Right renal pelvis (tissue), 4 donors: Measurements from ENCODE around the gene TMBIM6. TPM values are rescaled to one million over a fixed set of nuclear protein-coding genes. Genes with fewer than 3 reads are reported as not detected.

ENCODE experiments used
- DNase-seq, 4 donors: peaks; one replicate each; pipeline ENCODE4 v3.0.0-alpha.2; 2013; ENCODE audit warnings: low read depth in 4 of 4, low spot score in 3 of 4, missing footprints in 1 of 4
- polyA plus RNA-seq, 4 donors: library from polyadenylated mRNA; unstranded; fragments of 120-200 nt; gene quantifications; one replicate each; pipeline ENCODE4 v1.2.1, GENCODE V29; 2013; ENCODE audit not compliant: insufficient read length in 4 of 4

The TMBIM6 gene
- polyA plus RNA-seq, 4 donors: 770 to 908 (median 840) TPM

DNA sequence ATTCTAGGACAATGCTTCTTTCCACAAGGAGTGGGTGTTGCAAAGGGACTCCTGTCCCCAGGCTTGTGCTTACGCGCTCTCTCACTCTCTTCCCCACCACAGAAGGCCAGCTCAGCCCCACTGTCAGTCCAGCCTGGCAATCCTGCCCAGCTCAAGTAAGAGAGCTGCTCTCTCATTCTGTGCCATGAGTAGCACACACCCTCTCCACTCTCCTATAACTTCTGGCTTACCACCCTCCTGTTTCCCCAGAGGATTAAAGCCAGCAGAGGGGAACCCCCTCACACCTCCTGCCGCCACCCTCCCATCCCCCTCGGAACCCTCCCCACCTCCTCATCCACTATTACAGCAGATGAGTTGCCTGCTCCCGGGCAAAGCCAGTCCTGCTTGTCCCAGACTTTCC is 69.8 kb downstream of the TMBIM6 start:
- no peak for DNase-seq

DNA sequence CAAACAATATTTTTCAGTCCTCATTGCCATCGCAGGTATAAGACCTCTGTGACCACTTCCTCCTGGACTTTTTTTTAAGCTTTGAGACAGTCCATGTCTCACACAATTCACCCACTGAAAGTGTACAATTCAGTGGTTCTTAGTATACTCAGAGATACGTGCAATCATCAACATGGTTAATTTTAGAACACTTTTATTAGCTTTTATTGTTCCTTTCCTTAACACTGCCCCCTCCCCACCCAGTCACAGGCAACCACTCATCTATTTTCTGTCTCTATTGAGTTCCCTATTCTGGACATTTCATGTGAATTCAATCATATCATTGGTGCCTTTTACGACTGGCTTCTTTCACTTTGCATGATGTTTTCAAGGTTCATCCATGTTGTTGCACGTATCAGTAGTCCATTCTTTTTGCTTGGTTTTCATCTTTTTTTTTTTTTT is 70.6 kb downstream of the TMBIM6 start:
- DNase-seq: no peak

DNA sequence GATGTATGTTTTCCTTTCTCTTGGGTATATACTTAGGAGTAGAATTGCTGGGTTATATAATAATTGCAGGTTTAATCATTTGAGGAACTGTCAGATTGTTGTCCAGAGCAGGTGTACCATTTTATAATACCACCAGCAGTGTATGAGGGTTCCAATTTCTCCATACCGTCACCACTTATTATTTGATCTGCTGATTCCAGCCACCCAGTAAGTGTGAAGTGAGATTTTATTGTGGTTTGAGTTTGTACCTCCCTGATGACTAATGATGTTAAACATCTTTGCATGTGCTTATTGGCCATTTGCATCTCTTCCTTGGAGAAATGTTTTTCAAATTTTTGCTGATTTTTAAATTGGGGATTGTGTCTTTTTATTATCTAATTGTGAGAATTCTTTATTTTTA is 71.8 kb downstream of the TMBIM6 start:
- DNase-seq: no peak

Other genes starting within 250 kb of the TMBIM6 start
- 1 to 10 TPM; 4.1 to 6.9 (median 5.1) TPM for gene KCNH3, start 202.5 kb upstream of the TMBIM6 start, polyA plus RNA-seq
- gene MCRS1, start 173.4 kb upstream of the TMBIM6 start, polyA plus RNA-seq: 10 to 100 TPM; 64.7 to 83.6 (median 72.5) TPM
- 1 to 10 TPM in 2 of 4 donors, under 1 TPM in 2; 0.90 to 1.1 (median 1.0) TPM for gene FAM186B, start 135.9 kb upstream of the TMBIM6 start, polyA plus RNA-seq
- gene PRPF40B, start 118.0 kb upstream of the TMBIM6 start, polyA plus RNA-seq: 10 to 100 TPM; 21.1 to 26.0 (median 23.8) TPM
- gene FMNL3, start 34.2 kb upstream of the TMBIM6 start, polyA plus RNA-seq: 10 to 100 TPM; 36.4 to 45.2 (median 40.1) TPM
- 10 to 100 TPM; 17.0 to 21.8 (median 17.4) TPM for gene NCKAP5L, start 86.9 kb downstream of the TMBIM6 start, polyA plus RNA-seq
- gene BCDIN3D, start 101.5 kb downstream of the TMBIM6 start, polyA plus RNA-seq: 1 to 10 TPM; 7.9 to 8.5 (median 8.3) TPM
- gene FAIM2, start 162.3 kb downstream of the TMBIM6 start, polyA plus RNA-seq: 1 to 10 TPM; 1.3 to 6.1 (median 4.6) TPM
- 100 to 1,000 TPM in 2 of 4 donors, 10 to 100 TPM in 2; 93.0 to 265 (median 104) TPM for gene AQP2, start 209.2 kb downstream of the TMBIM6 start, polyA plus RNA-seq
- gene AQP5, start 220.3 kb downstream of the TMBIM6 start, polyA plus RNA-seq: 1 to 10 TPM; 1.7 to 4.0 (median 2.0) TPM
- 10 to 100 TPM; 16.0 to 22.1 (median 19.6) TPM for gene AQP6, start 231.4 kb downstream of the TMBIM6 start, polyA plus RNA-seq